ENCODE data around the gene KAT7.
A peak's percentile ranks its signal among the peaks of the same experiment; 100 is the strongest.

The KAT7 gene

GRCh38 chr17:49843774-49844350 lies 55.4 kb downstream of the KAT7 start:
- DNase-seq, result no peak

- DNase-seq, result no peak
Observed at GRCh38 chr17:49845321-49845720, 56.8 kb downstream of the KAT7 start.

GRCh38 chr17:49846938-49847712 lies 58.6 kb downstream of the KAT7 start:
- no peak for DNase-seq

- DNase-seq, result no peak
Observed at GRCh38 chr17:49848019-49848473, 59.6 kb downstream of the KAT7 start, which contains the start of gene TAC4. TSS of gene TAC4 (minus strand) at chr17:49848069. CDS start at chr17:49848017, 52 bp downstream.

GRCh38 chr17:49848739-49849138 lies 60.3 kb downstream of the KAT7 start:
- no peak for DNase-seq

- DNase-seq, result no peak
Observed at GRCh38 chr17:49850218-49850610, 61.7 kb downstream of the KAT7 start.

- DNase-seq, result no peak
Observed at GRCh38 chr17:49850772-49851386, 62.4 kb downstream of the KAT7 start.

GRCh38 chr17:49851387-49852291 lies 63.2 kb downstream of the KAT7 start:
- peak; percentile 38 to 52 for DNase-seq

- no peak for DNase-seq
Observed at GRCh38 chr17:49853470-49854015, 65.1 kb downstream of the KAT7 start.

GRCh38 chr17:49854126-49854525 lies 65.6 kb downstream of the KAT7 start:
- DNase-seq, result peak in 1 of 2 donors; percentile 17

- DNase-seq, result peak; percentile 65 to 78
Observed at GRCh38 chr17:49858796-49859195, 70.3 kb downstream of the KAT7 start.

- DNase-seq, result peak; percentile 48 to 64
Observed at GRCh38 chr17:49859991-49860953, 71.8 kb downstream of the KAT7 start.

- peak; percentile 17 to 41 for DNase-seq
Observed at GRCh38 chr17:49861150-49861884, 72.8 kb downstream of the KAT7 start.

- DNase-seq, result no peak
Observed at GRCh38 chr17:49862781-49863331, 74.4 kb downstream of the KAT7 start.

- peak in 1 of 2 donors; percentile 40 for DNase-seq
Observed at GRCh38 chr17:49866019-49866380, 77.5 kb downstream of the KAT7 start.

GRCh38 chr17:49866882-49867413 lies 78.5 kb downstream of the KAT7 start:
- no peak for DNase-seq

- DNase-seq, result no peak
Observed at GRCh38 chr17:49869038-49869374, 80.5 kb downstream of the KAT7 start.

- no peak for DNase-seq
Observed at GRCh38 chr17:49870298-49870697, 81.8 kb downstream of the KAT7 start.

- DNase-seq, result no peak
Observed at GRCh38 chr17:49871211-49871610, 82.7 kb downstream of the KAT7 start.

All from inflammatory macrophage (primary cell).